ENCODE data around the gene SPSB1. TPM values are rescaled to one million over a fixed set of nuclear protein-coding genes. Genes with fewer than 3 reads are reported as not detected.
A peak's percentile ranks its signal among the peaks of the same experiment; 100 is the strongest.

The SPSB1 gene
- total RNA-seq, 1 experiment from 2014 or later = 2.9 TPM

DNA sequence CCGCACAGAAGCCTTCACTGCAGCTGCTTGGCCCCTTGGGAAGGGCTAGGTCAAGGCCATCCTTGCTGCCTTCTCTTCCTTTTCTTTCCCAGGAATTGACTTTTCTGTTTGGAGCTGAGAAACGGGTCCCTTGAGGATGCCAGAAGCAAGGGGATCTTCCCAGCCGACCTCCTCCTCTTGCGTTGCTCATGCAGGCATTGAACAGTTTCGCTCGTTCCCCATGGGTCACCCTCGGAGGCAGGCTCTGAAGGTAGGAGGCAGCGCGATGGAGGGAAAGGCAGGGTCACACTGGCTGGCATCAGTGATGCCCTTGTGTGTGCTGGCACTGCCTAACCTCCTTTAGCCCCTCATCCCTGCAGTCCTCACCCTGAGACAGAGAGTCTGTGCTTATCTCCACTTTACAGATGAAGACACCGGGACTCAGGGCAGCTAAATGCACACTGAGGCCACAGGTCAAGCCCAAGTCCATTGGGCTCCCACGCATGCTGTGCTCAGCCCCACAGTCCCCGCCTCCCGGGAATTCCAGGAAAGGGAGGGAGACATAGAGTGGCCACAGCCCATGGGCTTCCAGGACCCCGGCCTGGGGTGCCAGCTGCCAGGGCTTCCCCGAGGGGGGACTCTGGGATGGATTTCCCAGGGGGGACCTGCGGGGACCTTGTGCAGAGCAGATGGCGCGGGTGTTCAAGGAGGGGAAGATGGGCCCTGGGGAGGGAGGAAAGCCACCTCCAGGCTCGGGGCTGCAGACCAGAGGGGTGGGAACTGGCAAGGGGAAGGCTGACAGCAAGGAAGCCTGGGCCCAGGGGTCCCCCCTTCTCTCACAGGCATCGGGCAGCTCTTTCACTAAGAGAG lies 90.2 kb downstream of the SPSB1 start:
- H3K14ac ChIP-seq (ENCODE audit: insufficient read depth, low read length) = peak overlapping the region; percentile 17; the same call in 1 of the 2 replicates
- H3K36me3 Mint-ChIP-seq (ENCODE audit: insufficient read depth in 1 of 3, low read depth in 3 of 3) = no peaks in the 10 kb centered on the region

More for the DNA sequence above, 90.2 kb downstream of the SPSB1 start:
- Histone ChIP-seq H3K27me3 (ENCODE audit: insufficient read depth, low read length) (no peaks in the 10 kb centered on the region), H2AFZ (ENCODE audit: low read length) (no peak overlapping the region), H3K4me1 (ENCODE audit: insufficient read depth, low read length) (no peaks in the 10 kb centered on the region; the same call in 1 of the 2 replicates), H3K79me2 (ENCODE audit: insufficient read depth, low read length) (no peaks in the 10 kb centered on the region), H4K20me1 (ENCODE audit: control insufficient read depth, insufficient read depth, insufficient read length) (no peaks in the 10 kb centered on the region), H3T11ph (ENCODE audit: low read length) (no peak overlapping the region), H3K56ac (ENCODE audit: insufficient read length, low read depth, low read length) (no peak overlapping the region), H3K23me2 (ENCODE audit: insufficient read length, low read depth, low read length, poor library complexity, severe bottlenecking) (no peaks in the 10 kb centered on the region), H3K4me2 (ENCODE audit: insufficient read depth, insufficient read length, low read length) (no peak overlapping the region), H3K79me1 (ENCODE audit: insufficient read depth, low read depth, low read length, poor library complexity, severe bottlenecking) (no peaks in the 10 kb centered on the region), H4K8ac (replicated peaks; ENCODE audit: insufficient read length, low read depth, low read length) (no peak overlapping the region), H2BK120ac (ENCODE audit: low read depth, low read length, poor library complexity, severe bottlenecking) (no peak overlapping the region), H3K27ac (ENCODE audit: insufficient read length, low read depth, low read length) (no peak overlapping the region), H2BK5ac (ENCODE audit: insufficient read length, low read length) (no peak overlapping the region), H4K91ac (ENCODE audit: insufficient read length, low read depth, low read length) (no peak overlapping the region), H3K9ac (ENCODE audit: extremely low read depth, insufficient read length, low read length) (no peak overlapping the region), H3K9me3 (ENCODE audit: control insufficient read depth, low read depth, low read length) (no peaks in the 10 kb centered on the region), H3K18ac (ENCODE audit: insufficient read length, low read depth, low read length) (no peak overlapping the region), H2BK20ac (ENCODE audit: low read depth, low read length, poor library complexity, severe bottlenecking) (no peak overlapping the region), H2BK12ac (ENCODE audit: insufficient read length, low read depth, low read length) (no peak overlapping the region), H2BK15ac (ENCODE audit: low read depth, low read length) (no peak overlapping the region), H4K5ac (ENCODE audit: insufficient read length, low read depth, low read length) (no peak overlapping the region), H2AK5ac (ENCODE audit: insufficient read length, low read length) (no peak overlapping the region), H3K4ac (ENCODE audit: low read depth, low read length) (no peak overlapping the region), H3K23ac (ENCODE audit: insufficient read length, low read depth, low read length) (no peak overlapping the region)
- H3K9me3 Mint-ChIP-seq = no peaks in the 10 kb centered on the region; a peak in 2 of 5 replicates
- DNase-seq = no peak
- H3K4me3 Mint-ChIP-seq = no peak overlapping the region
- peaks cover 2 to 7% of the 10 kb centered on the region in 2 experiments; a peak in 1 of 4 replicates for H3K4me1 Mint-ChIP-seq
- WGBS (ENCODE audit: extremely low coverage, insufficient read length, low lambda C conversion rate) = no CpG with 5 or more reads among the region's 20 CpGs
- peak overlapping the region in 1 of 3 experiments; percentile 9; a peak in 2 of 7 replicates for H3K27ac Mint-ChIP-seq
- TF ChIP-seq, protein P1, sequence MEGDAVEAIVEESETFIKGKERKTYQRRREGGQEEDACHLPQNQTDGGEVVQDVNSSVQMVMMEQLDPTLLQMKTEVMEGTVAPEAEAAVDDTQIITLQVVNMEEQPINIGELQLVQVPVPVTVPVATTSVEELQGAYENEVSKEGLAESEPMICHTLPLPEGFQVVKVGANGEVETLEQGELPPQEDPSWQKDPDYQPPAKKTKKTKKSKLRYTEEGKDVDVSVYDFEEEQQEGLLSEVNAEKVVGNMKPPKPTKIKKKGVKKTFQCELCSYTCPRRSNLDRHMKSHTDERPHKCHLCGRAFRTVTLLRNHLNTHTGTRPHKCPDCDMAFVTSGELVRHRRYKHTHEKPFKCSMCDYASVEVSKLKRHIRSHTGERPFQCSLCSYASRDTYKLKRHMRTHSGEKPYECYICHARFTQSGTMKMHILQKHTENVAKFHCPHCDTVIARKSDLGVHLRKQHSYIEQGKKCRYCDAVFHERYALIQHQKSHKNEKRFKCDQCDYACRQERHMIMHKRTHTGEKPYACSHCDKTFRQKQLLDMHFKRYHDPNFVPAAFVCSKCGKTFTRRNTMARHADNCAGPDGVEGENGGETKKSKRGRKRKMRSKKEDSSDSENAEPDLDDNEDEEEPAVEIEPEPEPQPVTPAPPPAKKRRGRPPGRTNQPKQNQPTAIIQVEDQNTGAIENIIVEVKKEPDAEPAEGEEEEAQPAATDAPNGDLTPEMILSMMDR (conservative IDR thresholded peaks at IDR 0.05) = no peak
- no peaks in the 10 kb centered on the region; the same call in 1 of the 2 replicates for H3K27me3 Mint-ChIP-seq (ENCODE audit: low read depth)

All from H9 (cell line).